Loucy (cell line): Measurements from ENCODE around the gene AQP3.
A peak's percentile ranks its signal among the peaks of the same experiment; 100 is the strongest.
"Not testable (repeated sequence)": the region's sequence is repeated elsewhere in the genome, so short reads cannot be mapped to it uniquely, and the experiment has no call there.

Experiments used
- H2AFZ ChIP-seq: fragments of 200-600 bp; sonication (generic); 2 replicates; pipeline ENCODE4 v1.6.0; 2016; ENCODE audit warnings: antibody characterized with exemption, mild to moderate bottlenecking, low read length, moderate library complexity
- H3F3A ChIP-seq: fragments of 200-600 bp; 2 replicates; pipeline ENCODE4 v1.6.0; 2016; ENCODE audit warnings: antibody characterized with exemption, low read depth, mild to moderate bottlenecking
- H3K27me3 ChIP-seq: fragments of 200-600 bp; sonication (generic); 2 replicates; pipeline ENCODE4 v1.6.1; 2014; ENCODE audit warnings: low read length, mild to moderate bottlenecking; ENCODE audit not compliant: insufficient read depth, poor library complexity, severe bottlenecking
- H3K36me3 ChIP-seq: fragments of 200-600 bp; sonication (generic); 2 replicates; pipeline ENCODE4 v1.6.1; 2016; ENCODE audit warnings: low read length; ENCODE audit not compliant: insufficient read depth
- H3K4me1 ChIP-seq: fragments of 200-600 bp; sonication (generic); 2 replicates; pipeline ENCODE4 v1.5.1; 2014; ENCODE audit warnings: low read length, mild to moderate bottlenecking; ENCODE audit not compliant: insufficient read depth, poor library complexity, severe bottlenecking
- H3K4me2 ChIP-seq: fragments of 200-600 bp; sonication (generic); 2 replicates; pipeline ENCODE4 v1.6.0; 2014; ENCODE audit warnings: antibody characterized with exemption, low read length, low read depth, mild to moderate bottlenecking; ENCODE audit not compliant: poor library complexity, severe bottlenecking
- H3K4me3 ChIP-seq: fragments of 200-600 bp; sonication (generic); 2 replicates; pipeline ENCODE4 v1.5.1; 2014; ENCODE audit warnings: low read length, mild to moderate bottlenecking, mixed read lengths; ENCODE audit not compliant: poor library complexity, severe bottlenecking
- H3K79me2 ChIP-seq: fragments of 200-600 bp; sonication (generic); 2 replicates; pipeline ENCODE4 v1.6.1; 2014; ENCODE audit warnings: low read length; ENCODE audit not compliant: insufficient read depth
- H3K9ac ChIP-seq: fragments of 200-600 bp; sonication (generic); 2 replicates; pipeline ENCODE4 v1.6.0; 2014; ENCODE audit warnings: mild to moderate bottlenecking, low read depth, low read length, moderate library complexity; ENCODE audit not compliant: poor library complexity, severe bottlenecking
- H3K9me2 ChIP-seq: fragments of 200-600 bp; sonication (generic); replicated peaks from 2 replicates; pipeline ENCODE4 v1.6.1; 2016; ENCODE audit warnings: low read depth, low read length, mixed read lengths
- H3K9me3 ChIP-seq: fragments of 200-600 bp; sonication (generic); 2 replicates; pipeline ENCODE4 v1.6.1; 2014; ENCODE audit warnings: mild to moderate bottlenecking, antibody characterized with exemption, low read length, low read depth; ENCODE audit not compliant: insufficient read depth
- H4K20me1 ChIP-seq: fragments of 200-600 bp; sonication (generic); 2 replicates; pipeline ENCODE4 v1.6.0; 2014; ENCODE audit warnings: antibody characterized with exemption, low read length, mild to moderate bottlenecking; ENCODE audit not compliant: insufficient read depth, poor library complexity, severe bottlenecking
- EZH2phosphoT487 ChIP-seq: fragments of 200-600 bp; IDR thresholded peaks from 2 replicates; pipeline ENCODE4 v1.6.1; 2018; ENCODE audit warnings: antibody characterized with exemption, mild to moderate bottlenecking, moderate library complexity, borderline replicate concordance
- TF ChIP-seq, protein P1 (sequence below): fragments of 200-600 bp; sonication (generic); conservative IDR thresholded peaks from 2 replicates; pipeline ENCODE4 v1.5.1; 2014; ENCODE audit warnings: mild to moderate bottlenecking, antibody characterized with exemption, low read length

AQP3 gene

DNA sequence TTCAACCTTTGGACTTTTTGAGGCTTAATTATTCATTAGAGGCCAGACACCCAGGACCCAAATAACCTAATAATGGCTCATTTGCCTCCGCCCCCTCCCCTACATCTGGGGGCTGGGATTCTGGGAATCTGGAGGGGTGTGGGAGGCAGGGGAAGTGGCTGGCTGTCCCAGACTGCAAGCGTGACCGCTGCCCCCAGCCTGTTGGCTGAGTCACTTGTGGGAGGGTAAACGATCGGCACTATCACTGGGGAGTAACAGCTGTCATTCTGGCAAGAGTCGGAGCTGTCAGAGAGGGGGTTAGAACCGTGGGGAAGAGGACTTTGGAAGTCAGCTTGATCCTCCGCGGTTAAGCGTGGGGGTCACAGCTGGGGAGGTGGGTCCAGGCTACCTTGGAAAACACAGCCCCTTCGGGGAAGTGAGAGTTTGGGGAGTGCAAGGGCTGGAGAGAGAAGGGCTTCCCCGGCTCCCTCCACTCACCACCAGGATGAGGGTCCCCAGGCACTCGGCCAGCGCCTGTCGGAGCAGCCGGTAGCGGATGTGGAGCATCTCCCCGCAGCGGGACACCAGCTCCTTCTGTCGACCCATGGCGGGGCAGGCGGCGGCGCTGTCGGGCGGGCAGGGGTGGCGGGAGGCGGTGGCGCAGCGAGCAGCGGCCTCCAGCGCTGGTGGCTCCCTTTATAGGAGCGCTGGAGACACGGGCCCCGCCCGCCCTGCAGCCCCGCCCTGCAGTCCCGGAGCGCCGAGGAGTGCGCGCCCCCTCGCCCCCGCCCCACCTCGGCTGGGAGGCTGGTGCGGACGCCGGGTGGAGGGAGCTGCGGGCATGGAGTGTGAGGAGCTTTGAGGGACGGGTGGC lies at the start of gene AQP3:
AQP3 (minus strand) TSS at position 648 of the 853 bp plus-strand sequence; CDS start at position 585, 63 bp downstream.
- H3K9me3 ChIP-seq: no peaks in the 10 kb centered on the region
- H4K20me1 ChIP-seq: no peaks in the 10 kb centered on the region
- peak within 1 kb of the TSS; percentile 94 for H2AFZ ChIP-seq
- no peaks in the 10 kb centered on the region for H3K36me3 ChIP-seq
- H3K4me1 ChIP-seq: peaks cover 29% of the 10 kb centered on the region
- H3K4me2 ChIP-seq: peak within 1 kb of the TSS; percentile 94
- no peaks in the 10 kb centered on the region for H3K27me3 ChIP-seq
- H3K9me2 ChIP-seq: no peaks in the 10 kb centered on the region
- no peaks in the 10 kb centered on the region for H3K79me2 ChIP-seq
- TF ChIP-seq, protein P1, sequence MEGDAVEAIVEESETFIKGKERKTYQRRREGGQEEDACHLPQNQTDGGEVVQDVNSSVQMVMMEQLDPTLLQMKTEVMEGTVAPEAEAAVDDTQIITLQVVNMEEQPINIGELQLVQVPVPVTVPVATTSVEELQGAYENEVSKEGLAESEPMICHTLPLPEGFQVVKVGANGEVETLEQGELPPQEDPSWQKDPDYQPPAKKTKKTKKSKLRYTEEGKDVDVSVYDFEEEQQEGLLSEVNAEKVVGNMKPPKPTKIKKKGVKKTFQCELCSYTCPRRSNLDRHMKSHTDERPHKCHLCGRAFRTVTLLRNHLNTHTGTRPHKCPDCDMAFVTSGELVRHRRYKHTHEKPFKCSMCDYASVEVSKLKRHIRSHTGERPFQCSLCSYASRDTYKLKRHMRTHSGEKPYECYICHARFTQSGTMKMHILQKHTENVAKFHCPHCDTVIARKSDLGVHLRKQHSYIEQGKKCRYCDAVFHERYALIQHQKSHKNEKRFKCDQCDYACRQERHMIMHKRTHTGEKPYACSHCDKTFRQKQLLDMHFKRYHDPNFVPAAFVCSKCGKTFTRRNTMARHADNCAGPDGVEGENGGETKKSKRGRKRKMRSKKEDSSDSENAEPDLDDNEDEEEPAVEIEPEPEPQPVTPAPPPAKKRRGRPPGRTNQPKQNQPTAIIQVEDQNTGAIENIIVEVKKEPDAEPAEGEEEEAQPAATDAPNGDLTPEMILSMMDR: peak; percentile 50
- no peak for TF ChIP-seq EZH2phosphoT487
- H3F3A ChIP-seq: no peaks in the 10 kb centered on the region; the same call in 1 of the 2 replicates
- H3K4me3 ChIP-seq: peak within 1 kb of the TSS; percentile 80
- H3K9ac ChIP-seq: peak within 1 kb of the TSS; percentile 71

DNA sequence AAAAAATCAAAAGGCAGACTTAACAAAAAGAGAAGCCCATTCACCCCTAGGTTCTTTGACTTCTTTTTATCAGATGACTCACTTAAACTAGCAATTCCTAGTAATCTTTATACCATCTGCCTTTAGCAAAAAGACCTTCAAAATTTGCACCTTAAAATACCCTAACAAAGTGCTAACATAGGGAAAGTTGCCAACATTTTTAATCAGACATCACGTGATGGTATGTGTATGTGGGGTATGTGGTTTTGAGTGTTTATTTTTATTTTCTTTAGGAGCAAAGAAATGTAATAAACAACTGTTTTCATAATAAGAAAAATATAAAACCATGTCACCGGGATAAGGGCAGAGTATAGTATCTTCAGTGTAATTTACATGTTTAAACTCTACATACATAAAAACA lies 46.4 kb upstream of the AQP3 start:
- not testable (repeated sequence) for H3K4me1 ChIP-seq, H3K4me2 ChIP-seq, H3K9me3 ChIP-seq, H2AFZ ChIP-seq, H3K27me3 ChIP-seq, H3F3A ChIP-seq, H4K20me1 ChIP-seq, H3K4me3 ChIP-seq, H3K9ac ChIP-seq, H3K9me2 ChIP-seq, H3K36me3 ChIP-seq, H3K79me2 ChIP-seq

DNA sequence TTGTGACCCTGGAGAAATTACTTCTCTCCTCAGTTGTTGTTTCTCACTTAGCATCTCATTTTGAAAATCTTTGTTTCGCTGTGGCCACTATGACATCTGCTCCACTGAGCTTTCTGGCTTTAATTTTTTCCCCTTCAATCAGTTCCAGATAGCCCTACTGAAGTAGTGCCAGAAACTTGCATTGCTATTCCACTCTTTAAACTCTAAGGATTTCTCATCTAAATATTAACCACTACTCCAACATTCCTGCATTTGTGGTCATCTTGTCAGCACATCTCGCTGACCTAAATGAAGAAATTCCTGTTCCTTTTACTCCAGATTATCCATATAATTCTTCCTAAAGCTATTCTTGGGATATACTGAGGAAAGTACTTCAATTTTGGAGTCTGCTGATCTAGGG lies 41.7 kb upstream of the AQP3 start:
- H3K4me2 ChIP-seq: no peak overlapping the region
- H3K4me1 ChIP-seq: no peaks in the 10 kb centered on the region
- no peaks in the 10 kb centered on the region for H3F3A ChIP-seq
- no peak overlapping the region for H2AFZ ChIP-seq
- no peaks in the 10 kb centered on the region for H3K36me3 ChIP-seq
- H3K79me2 ChIP-seq: no peaks in the 10 kb centered on the region
- TF ChIP-seq EZH2phosphoT487: no peak
- TF ChIP-seq, protein P1: no peak
- no peaks in the 10 kb centered on the region for H3K9me2 ChIP-seq
- H4K20me1 ChIP-seq: no peaks in the 10 kb centered on the region
- no peaks in the 10 kb centered on the region for H3K9me3 ChIP-seq
- H3K4me3 ChIP-seq: no peak overlapping the region
- no peak overlapping the region for H3K9ac ChIP-seq
- H3K27me3 ChIP-seq: no peaks in the 10 kb centered on the region

DNA sequence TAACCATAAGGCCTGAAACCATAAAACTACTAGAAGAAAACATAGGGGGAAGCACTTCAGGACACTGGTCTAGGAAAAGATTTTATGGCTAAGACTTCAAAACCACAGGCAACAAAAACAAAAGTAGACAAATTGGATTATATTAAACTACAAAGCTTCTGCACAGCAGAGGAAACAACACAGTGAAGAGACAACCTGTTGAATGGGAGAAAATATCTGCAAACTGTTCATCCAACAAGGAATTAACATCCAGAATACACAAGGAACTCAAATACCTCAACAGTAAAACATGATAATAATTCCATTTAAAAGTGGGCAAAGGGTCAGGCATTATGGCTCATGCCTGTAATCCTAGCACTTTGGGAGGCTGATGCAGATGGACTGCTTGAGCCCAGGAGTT lies 37.9 kb upstream of the AQP3 start:
- not testable (repeated sequence) for H3K4me3 ChIP-seq, H2AFZ ChIP-seq, H4K20me1 ChIP-seq, H3K9me2 ChIP-seq, H3K79me2 ChIP-seq, H3K9me3 ChIP-seq, H3K9ac ChIP-seq, H3K4me1 ChIP-seq, H3K4me2 ChIP-seq, H3F3A ChIP-seq, H3K27me3 ChIP-seq, H3K36me3 ChIP-seq
